MM.1S (cell line): Measurements from ENCODE around the gene PKN1.

Experiments
- DNase-seq: peaks from one replicate; pipeline ENCODE4 v3.0.0-alpha.2; 2015
- H2AFZ ChIP-seq: fragments of 300-600 bp; sonication (generic); 2 replicates; pipeline ENCODE4 v1.6.0; 2016; ENCODE audit warnings: antibody characterized with exemption, low read length
- H3F3A ChIP-seq: fragments of 300-600 bp; sonication (generic); 2 replicates; pipeline ENCODE4 v1.6.1; 2016; ENCODE audit warnings: mild to moderate bottlenecking, antibody characterized with exemption, low read length, moderate library complexity, mixed read lengths; ENCODE audit not compliant: insufficient read depth
- H3K27ac ChIP-seq: fragments of 300-600 bp; sonication (generic); 2 replicates; pipeline ENCODE4 v1.5.1; 2016; ENCODE audit warnings: mild to moderate bottlenecking, low read length
- H3K27me3 ChIP-seq: fragments of 300-600 bp; sonication (generic); replicated peaks from 2 replicates; pipeline ENCODE4 v1.6.0; 2016; ENCODE audit warnings: low read length; ENCODE audit not compliant: insufficient read depth
- H3K36me3 ChIP-seq: fragments of 300-600 bp; sonication (generic); replicated peaks from 2 replicates; pipeline ENCODE4 v1.6.1; 2016; ENCODE audit warnings: mild to moderate bottlenecking, low read length, mixed read lengths; ENCODE audit not compliant: insufficient read depth
- H3K4me1 ChIP-seq: fragments of 300-600 bp; sonication (generic); 2 replicates; pipeline ENCODE4 v1.6.1; 2016; ENCODE audit warnings: low read length, mixed read lengths
- H3K4me2 ChIP-seq: fragments of 300-600 bp; sonication (generic); 2 replicates; pipeline ENCODE4 v1.6.0; 2016; ENCODE audit warnings: low read depth, low read length
- H3K4me3 ChIP-seq: fragments of 300-600 bp; sonication (generic); 2 replicates; pipeline ENCODE4 v1.5.1; 2016; ENCODE audit warnings: low read length, mixed read lengths
- H3K79me2 ChIP-seq: fragments of 300-600 bp; sonication (generic); 2 replicates; pipeline ENCODE4 v1.6.1; 2016; ENCODE audit warnings: mixed run types, low read length, mixed read lengths
- H3K9ac ChIP-seq: fragments of 300-600 bp; sonication (generic); 2 replicates; pipeline ENCODE4 v1.6.1; 2016; ENCODE audit warnings: low read length, mixed read lengths
- H3K9me2 ChIP-seq: fragments of 300-600 bp; sonication (generic); replicated peaks from 2 replicates; pipeline ENCODE4 v1.6.1; 2016; ENCODE audit warnings: mild to moderate bottlenecking, low read length, mixed read lengths; ENCODE audit not compliant: insufficient read depth
- H3K9me3 ChIP-seq: fragments of 300-600 bp; sonication (generic); replicated peaks from 2 replicates; pipeline ENCODE4 v1.6.1; 2016; ENCODE audit warnings: mild to moderate bottlenecking, low read length, mixed read lengths; ENCODE audit not compliant: insufficient read depth
- H4K20me1 ChIP-seq: fragments of 300-600 bp; sonication (generic); 2 replicates; pipeline ENCODE4 v1.6.1; 2016; ENCODE audit warnings: mild to moderate bottlenecking, low read length, moderate library complexity, mixed read lengths; ENCODE audit not compliant: insufficient read depth
- CTCF ChIP-seq: fragments of 300-600 bp; sonication (generic); IDR thresholded peaks from 2 replicates; pipeline ENCODE4 v1.5.1; 2016; ENCODE audit warnings: antibody characterized with exemption, low read length, mixed read lengths
- EZH2 ChIP-seq: fragments of 300-600 bp; sonication (generic); optimal IDR thresholded peaks from 2 replicates; pipeline ENCODE3; 2017; ENCODE audit warnings: low read depth, mild to moderate bottlenecking, antibody characterized with exemption, low read length, mixed read lengths
- EZH2phosphoT487 ChIP-seq: fragments of 300-600 bp; sonication (generic); IDR thresholded peaks from 2 replicates; pipeline ENCODE4 v1.6.1; 2018; ENCODE audit warnings: antibody characterized with exemption, low read length

Gene PKN1

GRCh38 chr19:14406645-14407401 lies 26.3 kb upstream of the PKN1 start:
- Histone ChIP-seq H3K27ac (no peak overlapping the region), H4K20me1 (peaks cover 23% of the 10 kb centered on the region), H3K4me2 (no peak overlapping the region), H3K9ac (no peak overlapping the region), H3K4me3 (no peak overlapping the region), H3K36me3 (peaks cover 19% of the 10 kb centered on the region), H3K9me3 (no peaks in the 10 kb centered on the region), H3K79me2 (peaks cover 19% of the 10 kb centered on the region), H2AFZ (no peak overlapping the region), H3F3A (peaks cover 29% of the 10 kb centered on the region), H3K4me1 (no peaks in the 10 kb centered on the region), H3K9me2 (no peaks in the 10 kb centered on the region), H3K27me3 (no peaks in the 10 kb centered on the region; the same call in 1 of the 2 replicates)
- no peak for DNase-seq
- TF ChIP-seq EZH2phosphoT487 (no peak), EZH2 (no peak), CTCF (no peak)

- H4K20me1 ChIP-seq: peaks cover 33% of the 10 kb centered on the region
- no peak overlapping the region for H3K4me3 ChIP-seq
- H3K79me2 ChIP-seq: peaks cover 29% of the 10 kb centered on the region
- TF ChIP-seq EZH2 (no peak), EZH2phosphoT487 (no peak), CTCF (no peak)
- H3K9me3 ChIP-seq: no peaks in the 10 kb centered on the region
- no peak overlapping the region for H3K4me2 ChIP-seq
- DNase-seq: no peak
- no peak overlapping the region for H3K9ac ChIP-seq
- no peaks in the 10 kb centered on the region; the same call in 1 of the 2 replicates for H3K27me3 ChIP-seq
- no peak overlapping the region for H2AFZ ChIP-seq
- no peaks in the 10 kb centered on the region for H3K9me2 ChIP-seq
- H3F3A ChIP-seq: peaks cover 32% of the 10 kb centered on the region
- H3K27ac ChIP-seq: no peak overlapping the region
- H3K36me3 ChIP-seq: peaks cover 29% of the 10 kb centered on the region
- H3K4me1 ChIP-seq: no peaks in the 10 kb centered on the region; the same call in 1 of the 2 replicates
Observed at GRCh38 chr19:14407605-14408484, 25.3 kb upstream of the PKN1 start.

- Histone ChIP-seq H3K79me2 (peaks cover 37% of the 10 kb centered on the region), H3K4me3 (no peak overlapping the region), H3K27ac (no peak overlapping the region), H2AFZ (no peak overlapping the region), H3K9me3 (no peaks in the 10 kb centered on the region), H3K9me2 (no peaks in the 10 kb centered on the region), H3K4me2 (no peak overlapping the region), H3K9ac (no peak overlapping the region), H4K20me1 (peaks cover 41% of the 10 kb centered on the region), H3K4me1 (no peaks in the 10 kb centered on the region; the same call in 1 of the 2 replicates), H3K27me3 (no peaks in the 10 kb centered on the region), H3F3A (peaks cover 32% of the 10 kb centered on the region), H3K36me3 (peaks cover 30% of the 10 kb centered on the region)
- no peak for DNase-seq
- no peak for TF ChIP-seq CTCF
- no peak for TF ChIP-seq EZH2
- TF ChIP-seq EZH2phosphoT487: no peak
Observed at GRCh38 chr19:14408491-14409145, 24.5 kb upstream of the PKN1 start.
